Left lobe of liver (tissue), 2 donors: ENCODE data around the gene MYCBP2. TPM values are rescaled to one million over a fixed set of nuclear protein-coding genes. Genes with fewer than 3 reads are reported as not detected.
"Not testable (repeated sequence)": the region's sequence is repeated elsewhere in the genome, so short reads cannot be mapped to it uniquely, and the experiment has no call there.

ENCODE experiments used
- ATAC-seq: fragments of 200-7000 bp; cut with Tn5 transposase; one replicate; pipeline ENCODE4 v1.9.1; 2020; ENCODE audit warnings: mild to moderate bottlenecking, moderate library complexity
- DNase-seq: peaks from one replicate; pipeline ENCODE4 v3.0.0-alpha.2; 2020; ENCODE audit warnings: low spot score
- total RNA-seq: library from RNA; stranded (reverse); gene quantifications from one replicate; pipeline ENCODE4 v1.2.1, GENCODE V29; 2021
- donor health status: DM: no; HTN: no; CAD: no; lungs with moderate emphysema.
- donor health status: DM: no; HTN: yes; CAD: no.

MYCBP2 gene
- total RNA-seq, 1 donor from 2014 or later = 45.9 TPM

- ATAC-seq = peak; percentile 63
- not testable (repeated sequence) for DNase-seq
Measured at GRCh38 chr13:77008337-77008736, 318.6 kb downstream of the MYCBP2 start.

DNA sequence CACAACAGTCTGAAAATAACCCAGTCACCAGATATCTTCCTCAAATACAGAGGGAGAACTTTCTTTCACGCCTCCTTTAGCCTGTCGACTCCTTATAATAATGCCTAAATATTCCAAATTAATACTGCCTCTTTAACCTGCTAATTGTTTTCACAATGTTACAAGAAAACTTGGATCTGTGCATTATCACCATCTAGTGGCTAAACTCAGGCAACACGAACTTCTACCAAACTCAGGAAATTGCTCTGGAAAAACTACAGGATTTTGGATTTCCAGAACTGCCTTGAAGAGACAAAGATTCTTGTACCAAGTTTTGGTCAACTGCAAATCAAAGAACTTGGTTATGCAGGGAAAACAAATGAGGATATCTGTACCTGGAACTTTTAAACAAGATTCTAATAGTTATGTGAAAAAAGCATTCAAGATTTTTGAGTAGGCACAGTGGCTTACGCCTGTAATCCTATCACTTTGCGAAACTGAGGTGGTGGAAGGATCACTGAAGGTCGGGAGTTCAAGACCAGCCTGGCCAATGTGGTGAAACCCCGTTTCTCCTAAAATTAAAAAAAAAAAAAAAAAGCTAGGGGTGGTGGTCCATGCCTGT is 324.2 kb downstream of the MYCBP2 start:
- ATAC-seq (peak; percentile 72), DNase-seq (no peak)

DNA sequence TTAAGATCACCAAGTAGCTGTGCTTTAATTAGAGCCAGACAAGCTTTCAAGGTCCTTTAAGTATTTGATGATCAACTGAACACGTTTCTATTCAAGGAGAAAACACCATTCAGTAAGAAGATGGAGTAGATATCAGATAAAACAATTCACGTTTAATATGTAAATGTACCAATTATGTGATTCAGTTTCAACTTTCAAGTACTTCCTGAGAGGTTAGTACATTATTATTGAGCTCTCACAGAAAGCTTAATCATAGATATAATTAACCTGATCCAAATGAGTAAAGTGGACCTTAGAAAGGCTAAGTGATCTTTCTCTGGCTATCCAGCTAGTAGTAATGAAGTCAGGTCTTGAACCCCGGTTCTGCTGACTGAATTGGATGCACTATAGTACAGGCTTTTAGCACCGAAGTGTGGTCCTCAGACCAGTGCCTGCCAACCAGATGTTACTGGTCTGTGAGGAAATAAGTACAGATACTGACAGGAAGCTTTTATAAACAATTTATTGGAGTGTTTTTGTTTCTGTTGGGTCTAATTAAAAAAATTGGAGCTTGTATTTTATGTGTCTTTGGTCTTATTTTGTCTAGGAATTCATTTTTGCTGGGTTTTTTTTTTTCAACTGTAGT is 324.8 kb downstream of the MYCBP2 start:
- DNase-seq = no peak
- peak; percentile 47 for ATAC-seq

DNA sequence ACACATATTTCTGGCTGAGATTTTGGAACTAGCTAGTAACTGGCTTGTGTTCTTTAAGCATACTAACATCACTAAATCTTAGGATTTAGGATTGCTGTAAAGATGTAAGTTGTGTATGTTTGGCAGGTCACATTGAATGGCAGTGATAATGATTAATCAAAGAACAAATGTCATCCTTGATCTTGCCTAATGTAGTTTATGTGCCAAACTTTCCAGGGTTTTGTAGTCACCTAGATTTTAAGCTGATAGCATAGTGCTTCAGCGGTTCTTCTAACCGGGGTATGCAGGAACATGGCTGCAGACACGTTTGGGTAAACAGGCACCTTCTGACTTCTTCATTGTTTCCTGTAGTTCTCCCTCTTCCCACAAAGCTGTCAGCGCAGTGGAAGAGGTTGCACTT is 325.4 kb downstream of the MYCBP2 start:
- DNase-seq = no peak
- peak; percentile 85 for ATAC-seq

DNA sequence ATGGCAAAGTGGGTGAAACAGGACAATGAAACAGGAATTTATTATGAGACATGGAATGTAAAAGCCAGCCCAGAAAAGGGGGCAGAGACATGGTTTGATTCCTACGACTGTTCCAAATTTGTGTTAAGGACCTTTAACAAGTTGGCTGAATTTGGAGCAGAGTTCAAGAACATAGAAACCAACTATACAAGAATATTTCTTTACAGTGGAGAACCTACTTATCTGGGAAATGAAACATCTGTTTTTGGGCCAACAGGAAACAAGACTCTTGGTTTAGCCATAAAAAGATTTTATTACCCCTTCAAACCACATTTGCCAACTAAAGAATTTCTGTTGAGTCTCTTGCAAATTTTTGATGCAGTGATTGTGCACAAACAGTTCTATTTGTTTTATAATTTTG is 326.4 kb downstream of the MYCBP2 start:
- DNase-seq (no peak), ATAC-seq (no peak)

Other genes with a start within 250 kb of the MYCBP2 start
- gene SCEL, start 208.6 kb upstream of the MYCBP2 start, total RNA-seq = not detected